K562 (cell line): ENCODE measurements around the gene ARRB2. TPM values are rescaled to one million over a fixed set of nuclear protein-coding genes. Genes with fewer than 3 reads are reported as not detected.

Source experiments
- AFF4 ChIP-seq: sonication (generic); formaldehyde crosslinking; IDR thresholded peaks from 2 replicates; pipeline ENCODE4 v1.8.0; 2023; ENCODE audit warnings: mild to moderate bottlenecking, missing genetic modification reagents
- FOSL1 ChIP-seq: fragments of 200-800 bp; sonication (Bioruptor generic); conservative IDR thresholded peaks from 2 replicates; pipeline ENCODE4 v1.6.1; 2016; ENCODE audit warnings: missing genetic modification characterization, missing compliant biosample characterization
- GATAD2A ChIP-seq: fragments of 450-650 bp; IDR thresholded peaks from 2 replicates; pipeline ENCODE4 v1.6.1; 2017
- GTF2B ChIP-seq: IDR thresholded peaks from 2 replicates; pipeline ENCODE4 v1.6.1; 2011; ENCODE audit not compliant: insufficient read length; ENCODE audit errors: extremely low read depth
- HES1 ChIP-seq: fragments of 450-650 bp; IDR thresholded peaks from 2 replicates; pipeline ENCODE4 v1.6.1; 2016; ENCODE audit warnings: low read depth, mild to moderate bottlenecking, moderate library complexity
- HMG20A ChIP-seq: fragments of 450-650 bp; formaldehyde crosslinking; conservative IDR thresholded peaks from 2 replicates; pipeline ENCODE4 v1.4.0; 2020; ENCODE audit warnings: mild to moderate bottlenecking, mixed read lengths
- MCM5 ChIP-seq: fragments of 450-650 bp; IDR thresholded peaks from 2 replicates; pipeline ENCODE4 v1.6.1; 2016; ENCODE audit warnings: low read depth
- NCOA4 ChIP-seq: fragments of 450-650 bp; IDR thresholded peaks from 2 replicates; pipeline ENCODE4 v1.6.1; 2018; ENCODE audit warnings: mild to moderate bottlenecking; ENCODE audit not compliant: partially characterized antibody
- RFX7 ChIP-seq: fragments of 250-450 bp; sonication (Bioruptor Pico); IDR thresholded peaks from 2 replicates; pipeline ENCODE4 v1.5.1; 2021; ENCODE audit warnings: mild to moderate bottlenecking
- STAT6 ChIP-seq: sonication (generic); formaldehyde crosslinking; IDR thresholded peaks from 2 replicates; pipeline ENCODE4 v1.8.1; 2023; ENCODE audit warnings: mild to moderate bottlenecking, missing genetic modification reagents
- ZBTB7A ChIP-seq: IDR thresholded peaks from 2 replicates; pipeline ENCODE4 v1.6.1; 2011; ENCODE audit warnings: low read depth, mild to moderate bottlenecking, low read length, moderate library complexity, borderline replicate concordance; ENCODE audit not compliant: control insufficient read depth
- ZFP30 ChIP-seq: fragments of 250-450 bp; sonication (Bioruptor Pico); IDR thresholded peaks from 2 replicates; pipeline ENCODE4 v1.8.0; 2022; ENCODE audit warnings: moderate library complexity, mild to moderate bottlenecking, inconsistent platforms, borderline replicate concordance
- ZNF140 ChIP-seq: fragments of 250-450 bp; sonication (Bioruptor Pico); IDR thresholded peaks from 2 replicates; pipeline ENCODE4 v1.8.0; 2021; ENCODE audit warnings: moderate library complexity, mild to moderate bottlenecking, inconsistent platforms
- ZNF217 ChIP-seq: sonication (generic); formaldehyde crosslinking; IDR thresholded peaks from 2 replicates; pipeline ENCODE4 v1.8.0; 2022; ENCODE audit warnings: mild to moderate bottlenecking, missing genetic modification reagents
- polyA plus RNA-seq, 8 experiments: library from polyadenylated mRNA; depleted of rRNA in 4 of 8; stranded (reverse) in 5 of 8; unstranded in 3 of 8; fragments of >200 nt; fragmentation: Nextera tagmentation in 2 of 8; fragmentation: Illumina TruSeq in 1 of 8; extraction: Ambion mirVana in 2 of 8; extraction: Trizol in 1 of 8; gene quantifications; 2 replicates each; pipeline versions ENCODE4 v1.2.1 to v1.2.3, GENCODE V29; 2011 to 2014; ENCODE audit warnings: inconsistent platforms in 1 of 8, missing spikeins in 1 of 8
- total RNA-seq, 7 experiments: library from RNA; depleted of rRNA in 6 of 7; stranded (reverse); fragments of >200 nt in 6 of 7; fragmentation: Illumina TruSeq in 2 of 7; extraction: Trizol in 2 of 7; gene quantifications; 2 replicates each; pipeline versions ENCODE4 v1.2.1 to v1.2.3, GENCODE V29; 2011 to 2021; ENCODE audit warnings: low replicate concordance in 1 of 7
- TF ChIP-seq, protein P1 (sequence below): fragments of 250-450 bp; sonication (Bioruptor Pico); IDR thresholded peaks from 2 replicates; pipeline ENCODE4 v1.4.0; 2020
- TF ChIP-seq, protein P2 (sequence below): fragments of 450-650 bp; formaldehyde crosslinking; IDR thresholded peaks from 2 replicates; pipeline ENCODE4 v1.4.0; 2020; ENCODE audit warnings: mild to moderate bottlenecking, moderate library complexity

Gene ARRB2
- total and polyA plus RNA-seq, 9 of the 15 experiments (the other 6 are each of a cell fraction or from before 2014, with no cell fraction given): 0.79 to 15.3 (median 8.8) TPM

- TF ChIP-seq STAT6 (CRISPR knock-in tag) (no peak), ZBTB7A (no peak), FOSL1 (tag) (peak; percentile 97), HMG20A (CRISPR knock-in tag) (no peak), NCOA4 (no peak), GTF2B (no peak), GATAD2A (no peak), AFF4 (no peak), ZFP30 (CRISPR knock-in tag) (no peak), ZNF140 (CRISPR knock-in tag) (no peak), RFX7 (CRISPR knock-in tag) (no peak), MCM5 (no peak), HES1 (peak; percentile 93), ZNF217 (no peak)
- TF ChIP-seq, protein P1, sequence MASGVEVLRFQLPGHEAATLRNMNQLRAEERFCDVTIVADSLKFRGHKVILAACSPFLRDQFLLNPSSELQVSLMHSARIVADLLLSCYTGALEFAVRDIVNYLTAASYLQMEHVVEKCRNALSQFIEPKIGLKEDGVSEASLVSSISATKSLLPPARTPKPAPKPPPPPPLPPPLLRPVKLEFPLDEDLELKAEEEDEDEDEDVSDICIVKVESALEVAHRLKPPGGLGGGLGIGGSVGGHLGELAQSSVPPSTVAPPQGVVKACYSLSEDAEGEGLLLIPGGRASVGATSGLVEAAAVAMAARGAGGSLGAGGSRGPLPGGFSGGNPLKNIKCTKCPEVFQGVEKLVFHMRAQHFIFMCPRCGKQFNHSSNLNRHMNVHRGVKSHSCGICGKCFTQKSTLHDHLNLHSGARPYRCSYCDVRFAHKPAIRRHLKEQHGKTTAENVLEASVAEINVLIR (CRISPR knock-in tag): no peak
- TF ChIP-seq, protein P2, sequence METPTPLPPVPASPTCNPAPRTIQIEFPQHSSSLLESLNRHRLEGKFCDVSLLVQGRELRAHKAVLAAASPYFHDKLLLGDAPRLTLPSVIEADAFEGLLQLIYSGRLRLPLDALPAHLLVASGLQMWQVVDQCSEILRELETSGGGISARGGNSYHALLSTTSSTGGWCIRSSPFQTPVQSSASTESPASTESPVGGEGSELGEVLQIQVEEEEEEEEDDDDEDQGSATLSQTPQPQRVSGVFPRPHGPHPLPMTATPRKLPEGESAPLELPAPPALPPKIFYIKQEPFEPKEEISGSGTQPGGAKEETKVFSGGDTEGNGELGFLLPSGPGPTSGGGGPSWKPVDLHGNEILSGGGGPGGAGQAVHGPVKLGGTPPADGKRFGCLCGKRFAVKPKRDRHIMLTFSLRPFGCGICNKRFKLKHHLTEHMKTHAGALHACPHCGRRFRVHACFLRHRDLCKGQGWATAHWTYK: peak; percentile 92
Measured at GRCh38 chr17:4721203-4722135, 11.0 kb downstream of the ARRB2 start (continued).
